ENCODE results near the gene NTM.

GRCh38 chr11:131977854-131978253, 607.4 kb downstream of the NTM start:
- TF ChIP-seq EZH2 (IDR thresholded peaks at IDR 0.05; ENCODE audit: low read length): no peak
- TF ChIP-seq CTCF (optimal IDR thresholded peaks at IDR 0.05 in 1 of 3, IDR thresholded peaks at IDR 0.05 in 1 of 3, conservative IDR thresholded peaks at IDR 0.05 in 1 of 3; ENCODE audit: extremely low read depth in 1 of 3, insufficient read depth in 2 of 3, low read length in 3 of 3): peak in 1 of 3 experiments; percentile 6
